Activated T-helper 2 cell treated with anti-CD3 and anti-CD28 coated beads, Interferon-gamma antibody, Interleukin-2, Interleukin-4, amounts not matched to agents 10 μg/mL and 5 μg/mL and 100 μg/mL, durations not matched to agents 14 hours and 24 hours and 36 hours (primary cell): Measurements from ENCODE around the gene ST3GAL3. TPM values are rescaled to one million over a fixed set of nuclear protein-coding genes. Genes with fewer than 3 reads are reported as not detected.

ENCODE experiments used
- DNase-seq: peaks from one replicate; pipeline ENCODE4 v3.0.0; 2021; ENCODE audit warnings: low spot score
- H3K27ac Mint-ChIP-seq: one replicate; pipeline ENCODE4 v1.8.0; 2021; ENCODE audit warnings: mixed read lengths
- H3K27me3 Mint-ChIP-seq: one replicate; pipeline ENCODE4 v1.8.0; 2021; ENCODE audit warnings: low read depth, mixed read lengths
- H3K36me3 Mint-ChIP-seq: one replicate; pipeline ENCODE4 v1.8.0; 2021; ENCODE audit warnings: low read depth, mixed read lengths
- H3K4me1 Mint-ChIP-seq: one replicate; pipeline ENCODE4 v1.8.0; 2021; ENCODE audit warnings: low read depth, mixed read lengths
- H3K4me3 Mint-ChIP-seq: one replicate; pipeline ENCODE4 v1.8.0; 2021; ENCODE audit warnings: low read depth, mild to moderate bottlenecking, moderate library complexity, mixed read lengths
- H3K9me3 Mint-ChIP-seq: one replicate; pipeline ENCODE4 v1.8.0; 2021; ENCODE audit warnings: mixed read lengths
- intact Hi-C: fragments of 100-400 bp; cut with micrococcal nuclease; formaldehyde crosslinking; loops from one replicate; pipeline ENCODE4 v1.15.1; 2023
- total RNA-seq: library from RNA; stranded (reverse); gene quantifications from 2 replicates; pipeline ENCODE4 v1.2.3, GENCODE V29; 2022

ST3GAL3 gene
- total RNA-seq, 1 donor from 2014 or later: 22.0 TPM

DNA sequence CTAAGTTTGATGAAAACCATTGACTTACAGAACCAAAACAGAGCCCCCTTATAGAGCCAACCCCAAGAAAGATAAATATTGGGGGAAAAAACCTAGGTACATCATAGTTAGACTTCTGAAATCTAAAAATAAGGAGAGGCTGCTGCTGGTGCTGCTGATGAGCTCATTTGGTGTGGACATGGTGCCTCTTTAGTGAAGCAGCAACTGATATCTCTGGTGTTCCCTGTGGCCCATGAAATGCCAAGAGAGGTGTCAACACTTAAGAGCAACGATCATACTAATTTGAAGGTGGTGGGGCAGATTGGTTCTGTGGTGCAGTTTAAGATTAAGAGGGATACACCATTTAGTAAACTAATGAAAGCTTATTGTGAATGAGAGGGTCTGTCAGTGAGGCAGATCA lies 35.9 kb downstream of the ST3GAL3 start:
- Mint-ChIP-seq H3K36me3 (peaks cover 4% of the 10 kb centered on the region), H3K27ac (no peak overlapping the region), H3K27me3 (no peaks in the 10 kb centered on the region), H3K4me3 (no peak overlapping the region), H3K4me1 (no peaks in the 10 kb centered on the region), H3K9me3 (no peaks in the 10 kb centered on the region)
- intact Hi-C loops: no loop called here
- DNase-seq: no peak

DNA sequence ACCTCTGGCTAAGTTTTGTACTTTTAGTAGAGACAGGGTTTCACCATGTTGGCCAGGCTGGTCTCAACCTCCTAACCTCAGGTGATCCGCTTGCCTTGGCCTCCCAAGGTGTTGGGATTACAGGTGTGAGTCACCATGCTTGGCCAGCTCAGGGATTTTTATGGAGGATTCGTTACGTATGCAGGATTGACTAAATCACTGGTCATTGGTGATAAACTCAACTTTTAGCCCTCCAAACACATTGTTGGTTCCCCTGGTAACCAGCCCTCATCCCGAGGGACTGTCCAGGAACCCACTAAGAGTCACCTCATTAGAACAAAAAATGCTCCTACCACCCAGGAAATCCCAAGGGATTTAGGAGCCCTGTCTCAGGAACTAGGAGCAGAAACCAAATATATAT lies 40.4 kb downstream of the ST3GAL3 start:
- Mint-ChIP-seq H3K36me3 (peaks cover 4% of the 10 kb centered on the region), H3K27me3 (no peaks in the 10 kb centered on the region), H3K4me1 (no peaks in the 10 kb centered on the region), H3K9me3 (no peaks in the 10 kb centered on the region), H3K27ac (no peak overlapping the region), H3K4me3 (no peak overlapping the region)
- intact Hi-C loops: no loop called here
- no peak for DNase-seq

DNA sequence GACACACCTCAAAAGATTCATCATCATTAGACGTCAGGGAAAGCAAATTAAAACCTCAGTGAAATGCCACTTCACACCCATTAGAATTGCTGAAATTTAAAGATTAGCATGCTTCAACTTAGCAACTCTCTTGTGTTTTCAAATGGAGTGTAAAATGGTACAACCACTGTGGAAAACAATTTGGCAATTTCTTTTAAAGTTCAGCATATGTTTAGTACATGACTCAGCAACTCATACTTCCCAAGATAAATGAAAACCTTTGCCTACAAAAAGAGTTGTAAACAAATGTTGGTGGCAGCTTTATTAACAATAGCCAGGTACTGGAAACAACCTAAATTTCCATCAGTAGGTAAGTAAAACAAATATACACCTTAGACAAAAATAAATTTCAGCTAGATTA lies 42.7 kb downstream of the ST3GAL3 start:
- H3K4me3 Mint-ChIP-seq: no peak overlapping the region
- no peak overlapping the region for H3K27ac Mint-ChIP-seq
- intact Hi-C loops: no loop called here
- peaks cover 8% of the 10 kb centered on the region for H3K36me3 Mint-ChIP-seq
- H3K9me3 Mint-ChIP-seq: no peaks in the 10 kb centered on the region
- no peak for DNase-seq
- H3K27me3 Mint-ChIP-seq: no peaks in the 10 kb centered on the region
- peaks cover 3% of the 10 kb centered on the region for H3K4me1 Mint-ChIP-seq

DNA sequence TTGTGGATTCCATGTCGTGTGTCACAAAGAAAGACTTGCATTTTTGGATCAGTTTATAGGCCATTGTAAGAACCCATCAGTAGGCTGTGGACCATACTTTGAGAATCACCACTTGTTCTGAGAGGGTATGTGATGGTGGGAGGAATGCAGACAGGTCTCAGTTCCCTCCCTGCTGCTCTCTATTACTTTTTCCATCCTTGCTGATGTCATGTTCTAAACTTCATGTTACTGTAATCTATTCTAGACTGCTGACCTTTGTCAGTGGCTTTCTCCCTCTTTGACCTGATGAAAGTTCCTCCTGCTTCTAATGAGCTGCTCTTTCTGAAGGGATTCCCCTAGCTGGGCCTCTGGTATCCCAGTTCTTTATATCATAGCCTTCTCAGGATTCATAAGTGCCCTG lies 46.1 kb downstream of the ST3GAL3 start:
- Mint-ChIP-seq H3K27me3 (no peaks in the 10 kb centered on the region), H3K36me3 (peaks cover 4% of the 10 kb centered on the region), H3K4me1 (peaks cover 3% of the 10 kb centered on the region), H3K27ac (no peak overlapping the region), H3K4me3 (no peak overlapping the region), H3K9me3 (no peaks in the 10 kb centered on the region)
- intact Hi-C loops: no loop called here
- DNase-seq: no peak

- Mint-ChIP-seq H3K4me1 (peaks cover 3% of the 10 kb centered on the region), H3K9me3 (no peaks in the 10 kb centered on the region), H3K4me3 (no peak overlapping the region), H3K27me3 (no peaks in the 10 kb centered on the region), H3K27ac (no peak overlapping the region), H3K36me3 (peaks cover 4% of the 10 kb centered on the region)
- no peak for DNase-seq
- intact Hi-C loops: no loop called here
These were observed 47.6 kb downstream of the ST3GAL3 start for GRCh38 chr1:43754892-43755291.

GRCh38 chr1:43757343-43758053 lies 50.2 kb downstream of the ST3GAL3 start:
- no peak overlapping the region for H3K27ac Mint-ChIP-seq
- no peak overlapping the region for H3K4me3 Mint-ChIP-seq
- H3K27me3 Mint-ChIP-seq: no peaks in the 10 kb centered on the region
- no peak for DNase-seq
- H3K36me3 Mint-ChIP-seq: peaks cover 4% of the 10 kb centered on the region
- intact Hi-C loops: no loop called here
- no peaks in the 10 kb centered on the region for H3K9me3 Mint-ChIP-seq
- peaks cover 3% of the 10 kb centered on the region for H3K4me1 Mint-ChIP-seq

DNA sequence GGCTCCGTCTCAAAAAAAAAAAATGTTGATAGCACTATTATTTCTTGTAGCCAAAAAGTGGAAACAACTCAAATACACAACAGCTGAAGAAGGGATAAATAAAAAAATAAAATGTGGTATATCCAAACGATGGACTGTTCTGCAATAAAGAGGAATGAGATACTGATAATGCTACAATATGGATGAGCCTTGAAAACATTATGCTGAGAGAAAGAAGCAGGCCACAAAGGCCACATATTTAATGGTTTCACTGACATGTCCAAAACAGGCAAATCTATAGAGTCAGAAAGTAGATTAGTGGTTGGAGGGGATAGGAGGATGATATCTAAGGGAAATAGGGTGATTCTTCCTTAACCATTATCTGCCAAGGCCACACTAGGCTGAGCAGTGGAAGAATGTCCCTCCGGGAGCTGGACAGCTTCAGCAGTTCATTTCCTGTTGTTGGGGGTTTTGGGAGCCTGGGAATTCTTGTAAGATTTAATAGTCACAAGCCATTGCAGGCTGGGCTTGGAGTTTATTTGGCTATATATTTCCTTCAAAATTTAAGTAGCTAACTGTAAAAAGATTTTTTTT lies 53.5 kb downstream of the ST3GAL3 start:
- Mint-ChIP-seq H3K4me1 (peaks cover 1% of the 10 kb centered on the region), H3K27ac (no peak overlapping the region), H3K4me3 (no peak overlapping the region), H3K36me3 (no peaks in the 10 kb centered on the region), H3K27me3 (no peaks in the 10 kb centered on the region), H3K9me3 (no peaks in the 10 kb centered on the region)
- intact Hi-C loops: no loop called here
- no peak for DNase-seq

DNA sequence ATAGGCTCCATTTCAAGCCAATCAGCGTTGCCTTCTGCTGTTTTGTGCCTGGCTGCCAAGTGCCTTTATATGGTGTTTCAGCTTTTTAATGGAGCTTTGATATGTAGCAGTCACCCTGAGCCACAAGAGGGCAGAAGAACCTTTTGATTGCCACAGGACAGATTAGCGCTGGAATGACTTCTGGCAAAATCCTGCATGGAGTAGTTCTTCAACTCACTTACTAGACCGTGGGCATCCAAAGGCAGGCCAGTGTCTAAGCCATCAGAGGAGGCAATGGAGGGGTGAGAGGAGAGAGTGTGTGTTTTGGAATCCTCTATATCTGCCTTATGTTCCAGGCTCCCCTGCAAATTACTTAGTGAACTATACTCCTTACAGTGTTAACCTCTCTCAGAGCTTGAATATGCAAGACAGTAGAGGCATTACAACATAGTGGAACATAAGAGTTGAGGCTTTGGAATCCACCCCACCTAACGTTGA lies 56.2 kb downstream of the ST3GAL3 start:
- H3K27me3 Mint-ChIP-seq: no peaks in the 10 kb centered on the region
- no peak overlapping the region for H3K4me3 Mint-ChIP-seq
- H3K9me3 Mint-ChIP-seq: no peaks in the 10 kb centered on the region
- H3K27ac Mint-ChIP-seq: no peak overlapping the region
- intact Hi-C loops: loop anchor here (1.0 to 2.0 kb wide), 3 partner anchors 171 to 267 kb away; partner anchors contain the start of gene SLC6A9
- peaks cover 1% of the 10 kb centered on the region for H3K4me1 Mint-ChIP-seq
- H3K36me3 Mint-ChIP-seq: no peaks in the 10 kb centered on the region
- peak; percentile 24 for DNase-seq

DNA sequence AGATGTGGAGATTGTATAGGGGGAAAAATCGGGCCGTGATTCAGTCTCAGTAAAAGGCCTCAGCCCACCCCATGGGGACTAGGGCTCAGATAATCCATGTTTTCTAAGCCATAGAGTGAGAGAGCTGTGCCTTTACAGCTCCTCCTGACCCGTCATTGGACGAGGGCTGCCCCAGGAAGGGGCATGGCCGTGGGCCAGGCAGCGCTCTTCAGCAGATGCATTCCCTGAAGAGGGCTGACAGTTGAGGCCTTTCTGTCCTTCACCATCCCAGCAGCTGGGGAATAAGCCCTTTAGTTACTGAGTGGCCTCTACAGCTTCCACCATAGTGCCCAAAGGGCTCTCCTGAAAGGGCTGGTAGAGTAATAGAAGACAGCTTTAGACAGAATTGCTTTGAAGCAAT lies 57.2 kb downstream of the ST3GAL3 start:
- intact Hi-C loops: no loop called here
- Mint-ChIP-seq H3K4me1 (peaks cover 1% of the 10 kb centered on the region), H3K27ac (no peak overlapping the region), H3K27me3 (no peaks in the 10 kb centered on the region), H3K36me3 (no peaks in the 10 kb centered on the region), H3K9me3 (no peaks in the 10 kb centered on the region), H3K4me3 (no peak overlapping the region)
- DNase-seq: no peak

DNA sequence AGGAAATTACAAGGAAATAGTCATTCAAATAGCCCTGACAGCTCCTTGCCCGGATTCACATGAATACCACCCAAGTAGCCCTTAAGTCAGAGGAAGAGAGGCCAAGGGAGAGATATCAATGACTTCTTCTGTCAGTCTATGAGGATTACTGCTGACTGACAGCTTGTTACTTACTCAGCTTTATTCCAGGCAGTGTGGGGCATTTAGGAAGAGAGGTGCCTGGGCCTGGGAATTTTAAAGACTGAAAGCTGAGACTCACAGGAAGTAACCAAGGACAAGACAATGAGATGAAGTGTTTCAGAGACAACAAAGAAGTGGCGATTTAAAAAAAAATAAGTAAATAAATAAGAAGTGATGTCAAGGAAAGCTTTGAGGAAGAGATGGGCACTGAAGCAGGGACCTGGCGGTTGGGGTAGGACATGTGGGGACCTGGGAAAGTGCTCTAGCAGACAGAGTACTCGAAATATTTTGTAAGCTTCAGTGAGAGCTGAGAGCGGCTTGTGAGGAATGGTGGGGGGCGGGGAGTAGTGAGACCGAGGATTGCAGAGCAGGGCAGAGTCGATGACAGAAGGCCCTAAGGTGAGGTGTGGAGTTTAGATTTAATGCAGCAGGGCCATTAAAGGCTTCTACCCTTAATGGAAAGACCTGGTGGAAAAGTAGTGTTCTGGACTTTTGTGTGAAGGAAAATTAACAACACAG lies 58.9 kb downstream of the ST3GAL3 start:
- Mint-ChIP-seq H3K4me3 (no peak overlapping the region), H3K27me3 (no peaks in the 10 kb centered on the region), H3K9me3 (no peaks in the 10 kb centered on the region), H3K4me1 (peaks cover 3% of the 10 kb centered on the region), H3K36me3 (no peaks in the 10 kb centered on the region), H3K27ac (no peak overlapping the region)
- intact Hi-C loops: no loop called here
- DNase-seq: no peak

- H3K4me1 Mint-ChIP-seq: peaks cover 3% of the 10 kb centered on the region
- H3K9me3 Mint-ChIP-seq: no peaks in the 10 kb centered on the region
- H3K4me3 Mint-ChIP-seq: no peak overlapping the region
- intact Hi-C loops: no loop called here
- no peaks in the 10 kb centered on the region for H3K36me3 Mint-ChIP-seq
- H3K27me3 Mint-ChIP-seq: no peaks in the 10 kb centered on the region
- H3K27ac Mint-ChIP-seq: no peak overlapping the region
- DNase-seq: no peak
These were observed 59.6 kb downstream of the ST3GAL3 start for GRCh38 chr1:43766818-43767525.

- DNase-seq: no peak
- peaks cover 3% of the 10 kb centered on the region for H3K36me3 Mint-ChIP-seq
- no peak overlapping the region for H3K4me3 Mint-ChIP-seq
- intact Hi-C loops: no loop called here
- H3K9me3 Mint-ChIP-seq: no peaks in the 10 kb centered on the region
- no peak overlapping the region for H3K27ac Mint-ChIP-seq
- no peaks in the 10 kb centered on the region for H3K27me3 Mint-ChIP-seq
- H3K4me1 Mint-ChIP-seq: peaks cover 3% of the 10 kb centered on the region
These were observed 60.8 kb downstream of the ST3GAL3 start for GRCh38 chr1:43768168-43768567.
